Lung (tissue), 12 donors: ENCODE data around the gene FBXL16. TPM values are rescaled to one million over a fixed set of nuclear protein-coding genes. Genes with fewer than 3 reads are reported as not detected.

Source experiments
- ATAC-seq: fragments of 200-7000 bp; cut with Tn5 transposase; one replicate; pipeline ENCODE4 v1.9.1; 2020; ENCODE audit warnings: moderate number of reproducible peaks; ENCODE audit not compliant: insufficient read depth, low FRiP score
- DNase-seq, 3 donors: peaks; one replicate each; pipeline ENCODE4 v3.0.0-alpha.2; 2013 to 2017
- H3K27ac ChIP-seq, 2 donors: one replicate each; pipeline ENCODE4 v1.5.1; 2013; ENCODE audit warnings: mild to moderate bottlenecking in 2 of 2, moderate library complexity in 2 of 2, control low read depth in 1 of 2, inconsistent platforms in 1 of 2, low read depth in 1 of 2, low read length in 1 of 2
- H3K27me3 ChIP-seq, 3 donors: one replicate each; pipeline ENCODE4 v1.5.1; 2013; ENCODE audit warnings: low read length in 2 of 3; ENCODE audit not compliant: control insufficient read depth in 3 of 3, insufficient read depth in 3 of 3
- H3K36me3 ChIP-seq, 4 donors: one replicate each; pipeline ENCODE4 v1.5.1; 2013; ENCODE audit warnings: low read length in 4 of 4, mild to moderate bottlenecking in 1 of 4, moderate library complexity in 1 of 4; ENCODE audit not compliant: control insufficient read depth in 4 of 4, insufficient read depth in 4 of 4
- H3K4me1 ChIP-seq, 5 donors: one replicate each; pipeline ENCODE4 v1.5.1; 2013; ENCODE audit warnings: low read length in 5 of 5, mild to moderate bottlenecking in 2 of 5, moderate library complexity in 1 of 5; ENCODE audit not compliant: control insufficient read depth in 5 of 5, insufficient read depth in 5 of 5
- H3K4me3 ChIP-seq: one replicate; pipeline ENCODE4 v1.5.1; 2013; ENCODE audit warnings: mild to moderate bottlenecking, control low read depth, moderate library complexity
- H3K9ac ChIP-seq, 2 donors: one replicate each; pipeline ENCODE4 v1.5.1; 2013; ENCODE audit warnings: low read length in 2 of 2, control low read depth in 1 of 2; ENCODE audit not compliant: insufficient read depth in 1 of 2
- H3K9me3 ChIP-seq, 4 donors: one replicate each; pipeline ENCODE4 v1.5.1; 2013; ENCODE audit warnings: low read length in 3 of 4, mild to moderate bottlenecking in 1 of 4, moderate library complexity in 1 of 4; ENCODE audit not compliant: control insufficient read depth in 4 of 4, insufficient read depth in 3 of 4
- CTCF ChIP-seq: IDR thresholded peaks from 2 replicates; pipeline ENCODE4 v1.5.1; 2012; ENCODE audit warnings: mild to moderate bottlenecking; ENCODE audit errors: control extremely low read depth, extremely low read depth
- WGBS, 2 donors: extraction: QIAGEN DNeasy Blood & Tissue Kit; methylation state at CpG; one replicate each; pipeline ENCODE4 v1.1.7; 2013; 5-methylcytosine and 5-hydroxymethylcytosine counted together
- polyA plus RNA-seq, 2 donors: library from polyadenylated mRNA; stranded (reverse); fragments of 200-250 nt; gene quantifications; one replicate each; pipeline ENCODE4 v1.2.1, GENCODE V29; 2013
- total RNA-seq, 2 donors: library from RNA; depleted of rRNA in 1 of 2; stranded (reverse); fragments of >200 nt in 1 of 2; gene quantifications; one replicate each; pipeline ENCODE4 v1.2.1, GENCODE V29; 2014 to 2021
- donor health status: control.
- donor health status: control.
- donor health status: Bipolar disorder and iron deficiency.
- donor health status: healthy.
- donor health status: DM: yes; HTN: yes; CAD: no.

The FBXL16 gene
- total and polyA plus RNA-seq, 4 donors, result 0.14 to 7.4 (median 2.9) TPM

- TF ChIP-seq CTCF, result no peak
- peaks cover 0 to 5% (median 0%) of the 10 kb centered on the region in 4 donors for H3K9me3 ChIP-seq
- no peaks in the 10 kb centered on the region for H3K4me1 ChIP-seq
- DNase-seq, result no peak
- no peak overlapping the region for H3K9ac ChIP-seq
- no peaks in the 10 kb centered on the region for H3K36me3 ChIP-seq
- H3K4me3 ChIP-seq, result no peak overlapping the region
- H3K27ac ChIP-seq, result no peak overlapping the region
- H3K27me3 ChIP-seq, result peaks cover 11 to 59% (median 32%) of the 10 kb centered on the region in 3 donors
- WGBS, 2 donors, result 37 to 55% methylated on average over 14 of the region's 14 CpGs
- ATAC-seq, result no peak
Measured at GRCh38 chr16:707062-707538, 1.5 kb upstream of the FBXL16 start.

GRCh38 chr16:706189-707061, 824 bp upstream of the FBXL16 start:
- no peak overlapping the region for H3K27ac ChIP-seq
- H3K4me3 ChIP-seq, result no peak overlapping the region
- 5 to 7% methylated on average over 42 to 49 of the region's 49 CpGs for WGBS, 2 donors
- H3K36me3 ChIP-seq, result no peaks in the 10 kb centered on the region
- no peak overlapping the region for H3K9ac ChIP-seq
- TF ChIP-seq CTCF, result no peak
- peaks cover 11 to 64% (median 38%) of the 10 kb centered on the region in 3 donors for H3K27me3 ChIP-seq
- peaks cover 0 to 5% (median 0%) of the 10 kb centered on the region in 4 donors for H3K9me3 ChIP-seq
- no peak for ATAC-seq
- no peak for DNase-seq
- no peaks in the 10 kb centered on the region for H3K4me1 ChIP-seq

- DNase-seq, result no peak
- ATAC-seq, result no peak
- Histone ChIP-seq H3K9ac (no peak overlapping the region), H3K4me1 (no peaks in the 10 kb centered on the region), H3K27ac (no peak overlapping the region), H3K27me3 (peaks cover 7 to 69% (median 38%) of the 10 kb centered on the region in 3 donors), H3K4me3 (no peak overlapping the region), H3K9me3 (peaks cover 0 to 5% (median 0%) of the 10 kb centered on the region in 4 donors), H3K36me3 (no peaks in the 10 kb centered on the region)
- no peak for TF ChIP-seq CTCF
- 12 to 14% methylated on average over 32 to 49 of the region's 50 CpGs for WGBS, 2 donors
Measured at GRCh38 chr16:704552-705380, 835 bp downstream of the FBXL16 start.
